PC-3 (cell line): ENCODE data around the gene PPP2R1A.

Source experiments
- CTCF ChIP-seq: fragments of 300-600 bp; sonication (generic); conservative IDR thresholded peaks from 2 replicates; pipeline ENCODE4 v1.5.1; 2017; ENCODE audit warnings: antibody characterized with exemption, low read depth, mild to moderate bottlenecking, low read length
- EZH2 ChIP-seq: fragments of 300-600 bp; sonication (generic); IDR thresholded peaks from one replicate; pipeline ENCODE4 v1.6.1; 2017; ENCODE audit warnings: antibody characterized with exemption, mild to moderate bottlenecking, low read length; ENCODE audit not compliant: unreplicated experiment

- no peak for TF ChIP-seq CTCF
- no peak for TF ChIP-seq EZH2
Measured at GRCh38 chr19:52216401-52216800, 26.5 kb downstream of the PPP2R1A start.
